Measurements from ENCODE around the gene USB1. TPM values are rescaled to one million over a fixed set of nuclear protein-coding genes. Genes with fewer than 3 reads are reported as not detected.
A peak's percentile ranks its signal among the peaks of the same experiment; 100 is the strongest.

The USB1 gene
- total RNA-seq, 1 donor from 2014 or later = 39.7 TPM

GRCh38 chr16:58056580-58056979 is 55.4 kb downstream of the USB1 start:
- Mint-ChIP-seq H3K9me3 (no peaks in the 10 kb centered on the region), H3K36me3 (no peaks in the 10 kb centered on the region), H3K27me3 (no peaks in the 10 kb centered on the region), H3K4me1 (ENCODE audit: unreplicated experiment) (peaks cover 4% of the 10 kb centered on the region), H3K27ac (no peak overlapping the region), H3K4me3 (no peak overlapping the region)
- DNase-seq (ENCODE audit: extremely low spot score, unreplicated experiment) = no peak
- no peak for TF ChIP-seq CTCF (conservative IDR thresholded peaks at IDR 0.05)

- Mint-ChIP-seq H3K9me3 (no peaks in the 10 kb centered on the region), H3K36me3 (no peaks in the 10 kb centered on the region), H3K4me1 (ENCODE audit: unreplicated experiment) (peaks cover 4% of the 10 kb centered on the region), H3K27me3 (no peaks in the 10 kb centered on the region), H3K27ac (no peak overlapping the region), H3K4me3 (no peak overlapping the region)
- no peak for TF ChIP-seq CTCF (conservative IDR thresholded peaks at IDR 0.05)
- no peak for DNase-seq (ENCODE audit: extremely low spot score, unreplicated experiment)
Observed at GRCh38 chr16:58057121-58057520, 55.9 kb downstream of the USB1 start.

- H3K4me3 Mint-ChIP-seq = no peak overlapping the region
- H3K9me3 Mint-ChIP-seq = no peaks in the 10 kb centered on the region
- no peaks in the 10 kb centered on the region for H3K36me3 Mint-ChIP-seq
- H3K4me1 Mint-ChIP-seq (ENCODE audit: unreplicated experiment) = peaks cover 8% of the 10 kb centered on the region
- no peak overlapping the region for H3K27ac Mint-ChIP-seq
- no peaks in the 10 kb centered on the region for H3K27me3 Mint-ChIP-seq
- DNase-seq (ENCODE audit: extremely low spot score, unreplicated experiment) = no peak
- TF ChIP-seq CTCF (conservative IDR thresholded peaks at IDR 0.05) = no peak
Observed at GRCh38 chr16:58057784-58058183, 56.6 kb downstream of the USB1 start.

GRCh38 chr16:58062821-58063220 is 61.6 kb downstream of the USB1 start:
- no peaks in the 10 kb centered on the region for H3K9me3 Mint-ChIP-seq
- H3K4me1 Mint-ChIP-seq (ENCODE audit: unreplicated experiment) = peaks cover 12% of the 10 kb centered on the region
- no peak for DNase-seq (ENCODE audit: extremely low spot score, unreplicated experiment)
- TF ChIP-seq CTCF (conservative IDR thresholded peaks at IDR 0.05) = no peak
- no peak overlapping the region for H3K4me3 Mint-ChIP-seq
- H3K27ac Mint-ChIP-seq = no peak overlapping the region
- no peaks in the 10 kb centered on the region for H3K27me3 Mint-ChIP-seq
- H3K36me3 Mint-ChIP-seq = no peaks in the 10 kb centered on the region

GRCh38 chr16:58063377-58064076 is 62.3 kb downstream of the USB1 start:
- peaks cover 12% of the 10 kb centered on the region for H3K4me1 Mint-ChIP-seq (ENCODE audit: unreplicated experiment)
- no peak for DNase-seq (ENCODE audit: extremely low spot score, unreplicated experiment)
- no peak overlapping the region for H3K4me3 Mint-ChIP-seq

More at GRCh38 chr16:58063377-58064076, 62.3 kb downstream of the USB1 start:
- H3K9me3 Mint-ChIP-seq = no peaks in the 10 kb centered on the region
- TF ChIP-seq CTCF (conservative IDR thresholded peaks at IDR 0.05) = no peak
- H3K36me3 Mint-ChIP-seq = no peaks in the 10 kb centered on the region
- peak overlapping the region; percentile 5 for H3K27ac Mint-ChIP-seq
- H3K27me3 Mint-ChIP-seq = no peaks in the 10 kb centered on the region
